GM12878 (cell line): ENCODE measurements around the gene HSP90AB1. TPM values are rescaled to one million over a fixed set of nuclear protein-coding genes. Genes with fewer than 3 reads are reported as not detected.

Experiments
- CHD2 ChIP-seq: IDR thresholded peaks from 2 replicates; pipeline ENCODE4 v1.6.1; 2011; ENCODE audit warnings: low read depth, low read length, improper control_type of control experiment, borderline replicate concordance
- E4F1 ChIP-seq: fragments of 450-650 bp; IDR thresholded peaks from 2 replicates; pipeline ENCODE4 v1.6.1; 2018; ENCODE audit warnings: borderline replicate concordance, mild to moderate bottlenecking; ENCODE audit not compliant: partially characterized antibody
- EZH2 ChIP-seq: IDR thresholded peaks from 2 replicates; pipeline ENCODE4 v1.6.1; 2012; ENCODE audit warnings: low read depth, mild to moderate bottlenecking, control low read depth, inconsistent platforms, low read length, borderline replicate concordance; ENCODE audit not compliant: control insufficient read depth
- FOXK2 ChIP-seq: fragments of 450-650 bp; IDR thresholded peaks from 2 replicates; pipeline ENCODE4 v1.6.1; 2017; ENCODE audit warnings: mild to moderate bottlenecking, moderate library complexity
- IKZF1 ChIP-seq: fragments of 450-650 bp; conservative IDR thresholded peaks from 2 replicates; pipeline ENCODE4 v1.6.1; 2017; ENCODE audit warnings: antibody characterized with exemption, mild to moderate bottlenecking
- IKZF2 ChIP-seq, 2 experiments: fragments of 450-650 bp; IDR thresholded peaks; 2 replicates each; pipeline ENCODE4 v1.6.1; 2017; ENCODE audit warnings: mild to moderate bottlenecking in 2 of 2, moderate library complexity in 2 of 2
- MAX ChIP-seq: IDR thresholded peaks from 2 replicates; pipeline ENCODE4 v1.6.1; 2012; ENCODE audit warnings: low read depth, low read length, improper control_type of control experiment
- NKRF ChIP-seq: fragments of 450-650 bp; conservative IDR thresholded peaks from 2 replicates; pipeline ENCODE4 v1.6.1; 2017; ENCODE audit warnings: mild to moderate bottlenecking, moderate library complexity
- NRF1 ChIP-seq: conservative IDR thresholded peaks from 2 replicates; pipeline ENCODE4 v1.6.1; 2011; ENCODE audit warnings: mild to moderate bottlenecking, low read depth, low read length, improper control_type of control experiment
- PKNOX1 ChIP-seq: fragments of 450-650 bp; IDR thresholded peaks from 2 replicates; pipeline ENCODE4 v1.6.1; 2016; ENCODE audit warnings: mild to moderate bottlenecking
- PML ChIP-seq: IDR thresholded peaks from 2 replicates; pipeline ENCODE4 v1.6.1; 2012; ENCODE audit warnings: low read length, inconsistent platforms
- POLR2A ChIP-seq: IDR thresholded peaks from 2 replicates; pipeline ENCODE4 v1.6.1; 2011; ENCODE audit warnings: low read depth, mild to moderate bottlenecking, low read length
- POLR2AphosphoS2 ChIP-seq: IDR thresholded peaks from 2 replicates; pipeline ENCODE4 v1.6.1; 2011; ENCODE audit warnings: low read depth, mild to moderate bottlenecking, low read length, improper control_type of control experiment, moderate library complexity
- RAD21 ChIP-seq: IDR thresholded peaks from 2 replicates; pipeline ENCODE4 v1.6.1; 2011; ENCODE audit warnings: mild to moderate bottlenecking, low read depth, low read length, moderate library complexity; ENCODE audit not compliant: insufficient read depth
- RAD51 ChIP-seq: fragments of 450-650 bp; IDR thresholded peaks from 2 replicates; pipeline ENCODE4 v1.6.1; 2016; ENCODE audit warnings: moderate library complexity, mild to moderate bottlenecking, inconsistent platforms
- RFX5 ChIP-seq: IDR thresholded peaks from 2 replicates; pipeline ENCODE4 v1.6.1; 2011; ENCODE audit warnings: low read depth, low read length, improper control_type of control experiment
- SMAD5 ChIP-seq: IDR thresholded peaks from 2 replicates; pipeline ENCODE4 v1.6.1; 2016; ENCODE audit warnings: antibody characterized with exemption, low read depth
- SMARCA5 ChIP-seq: fragments of 450-650 bp; IDR thresholded peaks from 2 replicates; pipeline ENCODE4 v1.6.1; 2017; ENCODE audit warnings: mild to moderate bottlenecking
- SP1 ChIP-seq: IDR thresholded peaks from one replicate; pipeline ENCODE4 v1.6.1; 2011; ENCODE audit warnings: low read depth, low read length
- STAT1 ChIP-seq: fragments of 450-650 bp; conservative IDR thresholded peaks from 2 replicates; pipeline ENCODE4 v1.6.1; 2014; ENCODE audit warnings: antibody characterized with exemption, mild to moderate bottlenecking
- TARDBP ChIP-seq: IDR thresholded peaks from 2 replicates; pipeline ENCODE4 v1.6.1; 2016; ENCODE audit warnings: borderline replicate concordance
- TBL1XR1 ChIP-seq: IDR thresholded peaks from 2 replicates; pipeline ENCODE4 v1.6.1; 2012; ENCODE audit warnings: low read depth, low read length, improper control_type of control experiment
- TCF12 ChIP-seq: IDR thresholded peaks from 2 replicates; pipeline ENCODE4 v1.6.1; 2011; ENCODE audit warnings: low read depth, mild to moderate bottlenecking, low read length
- TCF7 ChIP-seq: IDR thresholded peaks from 2 replicates; pipeline ENCODE4 v1.6.1; 2014; ENCODE audit warnings: antibody characterized with exemption, borderline replicate concordance
- USF2 ChIP-seq: IDR thresholded peaks from 2 replicates; pipeline ENCODE4 v1.6.1; 2011; ENCODE audit warnings: low read depth, low read length, improper control_type of control experiment, borderline replicate concordance
- ZSCAN29 ChIP-seq: fragments of 450-650 bp; IDR thresholded peaks from 2 replicates; pipeline ENCODE4 v1.6.1; 2017; ENCODE audit warnings: mild to moderate bottlenecking, moderate library complexity
- polyA plus RNA-seq, 11 experiments: library from polyadenylated mRNA; depleted of rRNA in 4 of 11; unstranded in 6 of 11; stranded (reverse) in 5 of 11; fragments of >200 nt; fragmentation: Nextera tagmentation in 4 of 11; fragmentation: Illumina TruSeq in 1 of 11; extraction: Ambion mirVana in 4 of 11; extraction: Trizol in 1 of 11; gene quantifications; 1 replicate in 1 of 11; 2 replicates in 10 of 11; pipeline versions ENCODE4 v1.2.1 to v1.2.3, GENCODE V29; 2011 to 2016; ENCODE audit warnings: inconsistent platforms in 2 of 11, missing spikeins in 2 of 11, low read depth in 1 of 11
- total RNA-seq, 4 experiments: library from RNA; depleted of rRNA in 3 of 4; stranded (reverse); fragments of >200 nt in 3 of 4; fragmentation: Illumina TruSeq in 1 of 4; extraction: Trizol in 1 of 4; gene quantifications; 2 replicates each; pipeline versions ENCODE4 v1.2.1 to v1.2.3, GENCODE V29; 2013 to 2021

HSP90AB1 gene
- total and polyA plus RNA-seq, 10 of the 15 experiments (the other 5 are each of a cell fraction or from before 2014, with no cell fraction given) = 988 to 1,682 (median 1,146) TPM

GRCh38 chr6:44262467-44263353, 15.8 kb downstream of the HSP90AB1 start (continued):
- TF ChIP-seq TARDBP = no peak
- 0 out of 4 replicates have a peak, but pooled peaks of 1 of the 2 experiments have one; percentile 8 for TF ChIP-seq IKZF2 (IDR thresholded peaks at IDR 0.05)
- no peak for TF ChIP-seq SP1
- no peak for TF ChIP-seq IKZF1
- TF ChIP-seq RAD51 = no peak
- no peak for TF ChIP-seq MAX
- peak; percentile 77 for TF ChIP-seq PKNOX1
- TF ChIP-seq TCF12 = no peak
- no peak for TF ChIP-seq FOXK2
- no peak for TF ChIP-seq NRF1
- TF ChIP-seq SMAD5 = 0 out of 2 replicates have a peak, but pooled peaks have one; percentile 33
- TF ChIP-seq CHD2 = no peak
- no peak for TF ChIP-seq EZH2
- TF ChIP-seq RAD21 = no peak
- TF ChIP-seq SMARCA5 = peak; percentile 25; the same call in 1 of the 2 replicates
- no peak for TF ChIP-seq POLR2A
- no peak for TF ChIP-seq E4F1
- TF ChIP-seq NKRF = no peak; the same call in none of the 2 replicates
- TF ChIP-seq POLR2AphosphoS2 = 0 out of 2 replicates have a peak, but pooled peaks have one; percentile 5
- no peak for TF ChIP-seq ZSCAN29
- no peak for TF ChIP-seq TCF7
- 0 out of 2 replicates have a peak, but pooled peaks have one; percentile 45 for TF ChIP-seq TBL1XR1
- no peak for TF ChIP-seq PML
- no peak for TF ChIP-seq USF2
- TF ChIP-seq STAT1 = no peak
- no peak for TF ChIP-seq RFX5
